ENCODE data around the gene LRP1. TPM values are rescaled to one million over a fixed set of nuclear protein-coding genes. Genes with fewer than 3 reads are reported as not detected.

LRP1 gene
- total RNA-seq, 4 donors from 2014 or later = 128 to 312 (median 207) TPM

GRCh38 chr12:57123813-57124212 is 4.5 kb upstream of the LRP1 start:
- H3K4me1 ChIP-seq = peaks cover 0 to 10% (median 7%) of the 10 kb centered on the region in 4 donors
- H3K4me3 ChIP-seq = no peak overlapping the region
- H3K27ac ChIP-seq = no peak overlapping the region
- no peak for DNase-seq
- TF ChIP-seq POLR2A (IDR thresholded peaks at IDR 0.05) (no peak), CTCF (IDR thresholded peaks at IDR 0.05) (no peak)
- H3K27me3 ChIP-seq = no peaks in the 10 kb centered on the region
- H3K36me3 ChIP-seq = no peaks in the 10 kb centered on the region
- H3K9me3 ChIP-seq = no peaks in the 10 kb centered on the region

GRCh38 chr12:57124261-57124877 is 3.9 kb upstream of the LRP1 start:
- peak in 2 of 3 donors; percentile 76 to 91 for DNase-seq
- H3K9me3 ChIP-seq = no peaks in the 10 kb centered on the region
- H3K4me1 ChIP-seq = peaks cover 0 to 12% (median 9%) of the 10 kb centered on the region in 4 donors
- no peaks in the 10 kb centered on the region for H3K27me3 ChIP-seq
- TF ChIP-seq POLR2A (IDR thresholded peaks at IDR 0.05) (no peak), CTCF (IDR thresholded peaks at IDR 0.05) (peak; percentile 82 to 98 (median 96))
- H3K27ac ChIP-seq = no peak overlapping the region
- H3K36me3 ChIP-seq = no peaks in the 10 kb centered on the region
- H3K4me3 ChIP-seq = no peak overlapping the region

GRCh38 chr12:57126061-57126460 is 2.2 kb upstream of the LRP1 start:
- no peaks in the 10 kb centered on the region for H3K27me3 ChIP-seq
- H3K4me3 ChIP-seq = no peak overlapping the region
- H3K4me1 ChIP-seq = peaks cover 0 to 29% (median 9%) of the 10 kb centered on the region in 4 donors
- no peak overlapping the region for H3K27ac ChIP-seq
- no peak for DNase-seq
- no peak for TF ChIP-seq POLR2A (IDR thresholded peaks at IDR 0.05)
- no peak for TF ChIP-seq CTCF (IDR thresholded peaks at IDR 0.05)
- H3K9me3 ChIP-seq = no peaks in the 10 kb centered on the region
- no peaks in the 10 kb centered on the region for H3K36me3 ChIP-seq

GRCh38 chr12:57126561-57126960 is 1.7 kb upstream of the LRP1 start:
- peak overlapping the region in 3 of 4 donors; percentile 89 to 99 (median 96) for H3K27ac ChIP-seq
- H3K27me3 ChIP-seq = no peaks in the 10 kb centered on the region
- H3K36me3 ChIP-seq = no peaks in the 10 kb centered on the region
- peaks cover 0 to 34% (median 9%) of the 10 kb centered on the region in 4 donors for H3K4me1 ChIP-seq
- H3K4me3 ChIP-seq = peak overlapping the region in 2 of 4 donors; percentile 65 to 92
- no peak for TF ChIP-seq CTCF (IDR thresholded peaks at IDR 0.05)
- no peak for TF ChIP-seq POLR2A (IDR thresholded peaks at IDR 0.05)
- no peak for DNase-seq
- H3K9me3 ChIP-seq = no peaks in the 10 kb centered on the region

GRCh38 chr12:57127101-57127725 is 1.1 kb upstream of the LRP1 start:
- TF ChIP-seq POLR2A (IDR thresholded peaks at IDR 0.05) (no peak), CTCF (IDR thresholded peaks at IDR 0.05) (peak in 4 of 6 experiments; percentile 13 to 40 (median 26))

More at GRCh38 chr12:57127101-57127725, 1.1 kb upstream of the LRP1 start:
- peak overlapping the region; percentile 84 to 99 (median 92) for H3K27ac ChIP-seq
- DNase-seq = peak; percentile 56 to 93 (median 92)
- peak overlapping the region; percentile 65 to 92 (median 78) for H3K4me3 ChIP-seq
- H3K36me3 ChIP-seq = no peaks in the 10 kb centered on the region
- H3K27me3 ChIP-seq = no peaks in the 10 kb centered on the region
- no peaks in the 10 kb centered on the region for H3K9me3 ChIP-seq
- peaks cover 0 to 41% (median 9%) of the 10 kb centered on the region in 4 donors for H3K4me1 ChIP-seq

All from Peyer's patch (tissue), 4 donors.